Activated CD8-positive, alpha-beta memory T cell treated with anti-CD3 and anti-CD28 coated beads for 1 hour (primary cell): ENCODE measurements around the gene ARHGAP11B.
"Not testable (repeated sequence)": the region's sequence is repeated elsewhere in the genome, so short reads cannot be mapped to it uniquely, and the experiment has no call there.

Experiments
- DNase-seq, 2 donors: peaks; one replicate each; pipeline ENCODE4 v3.0.0-alpha.2; 2020; ENCODE audit warnings: low read depth in 1 of 2; ENCODE audit errors: extremely low read depth in 1 of 2

The ARHGAP11B gene

DNA sequence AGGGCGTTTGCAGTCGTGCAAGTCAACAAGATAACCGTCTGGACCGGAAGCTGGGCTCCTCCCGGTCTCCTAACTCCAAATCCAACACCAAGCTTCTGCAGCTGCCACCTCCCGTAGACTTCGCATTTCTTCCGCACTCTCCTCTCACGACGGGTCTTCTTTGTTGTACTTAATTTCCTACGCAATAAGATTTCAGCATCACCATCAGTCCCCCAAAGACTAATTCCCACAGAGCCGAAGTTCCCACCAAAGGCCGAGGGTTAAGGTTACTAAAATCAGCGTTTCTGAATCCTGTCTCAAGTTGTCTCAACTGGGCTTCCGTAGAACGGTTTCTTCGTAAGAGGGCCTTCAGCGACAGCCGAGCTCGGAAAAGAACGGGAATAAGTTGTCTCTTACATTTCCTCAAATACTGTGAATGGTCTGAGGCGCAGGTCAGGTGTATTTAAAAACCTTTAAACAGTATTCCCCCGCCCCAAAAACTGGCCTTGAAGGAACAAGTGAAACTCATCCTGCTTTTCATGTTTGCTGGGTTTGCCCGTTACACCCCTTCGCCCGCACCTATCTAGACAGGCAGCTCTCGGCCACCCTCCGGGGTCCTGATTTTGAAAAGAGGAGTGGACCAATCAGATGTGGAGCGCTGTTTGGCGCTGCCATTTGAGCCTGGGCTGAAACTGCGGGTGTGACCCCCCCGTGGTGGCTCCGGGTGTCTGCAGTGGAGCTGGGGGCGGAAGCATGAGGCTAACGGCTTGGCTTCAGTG is at the start of gene ARHGAP11B:
TSS of gene ARHGAP11B (plus strand) at position 693 of the 758 bp plus-strand sequence.
- DNase-seq: peak; percentile 84

GRCh38 chr15:30579394-30579970 is 46.4 kb upstream of the ARHGAP11B start:
- not testable (repeated sequence) for DNase-seq

GRCh38 chr15:30580716-30581115 is 45.2 kb upstream of the ARHGAP11B start:
- not testable (repeated sequence) for DNase-seq

- DNase-seq: not testable (repeated sequence)
These were observed 27.0 kb upstream of the ARHGAP11B start for GRCh38 chr15:30598953-30599352.

DNA sequence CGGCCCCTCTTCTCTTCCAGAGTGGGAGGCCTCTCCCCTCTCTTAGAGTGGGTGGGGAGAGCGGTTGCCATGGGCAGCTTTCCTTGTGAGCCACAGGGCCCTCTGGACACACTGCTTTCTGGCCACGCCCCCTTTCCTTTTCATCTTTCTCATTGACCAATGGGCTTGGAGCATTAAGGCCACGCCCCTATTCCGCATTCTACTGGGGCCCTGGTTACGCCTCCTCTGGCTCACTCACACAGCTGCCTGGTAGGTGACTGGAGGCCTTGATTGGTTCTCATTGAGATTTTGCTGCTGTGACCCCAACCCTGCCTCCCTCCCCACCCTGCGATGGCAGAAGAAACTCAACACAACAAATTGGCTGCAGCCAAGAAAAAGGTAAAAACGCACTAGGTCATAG is 22.1 kb upstream of the ARHGAP11B start, which contains the start of gene GOLGA8H:
TSS of gene GOLGA8H (plus strand) at position 233 of the 400 bp plus-strand sequence. CDS start at position 331, 98 bp downstream.
- DNase-seq: not testable (repeated sequence)

DNA sequence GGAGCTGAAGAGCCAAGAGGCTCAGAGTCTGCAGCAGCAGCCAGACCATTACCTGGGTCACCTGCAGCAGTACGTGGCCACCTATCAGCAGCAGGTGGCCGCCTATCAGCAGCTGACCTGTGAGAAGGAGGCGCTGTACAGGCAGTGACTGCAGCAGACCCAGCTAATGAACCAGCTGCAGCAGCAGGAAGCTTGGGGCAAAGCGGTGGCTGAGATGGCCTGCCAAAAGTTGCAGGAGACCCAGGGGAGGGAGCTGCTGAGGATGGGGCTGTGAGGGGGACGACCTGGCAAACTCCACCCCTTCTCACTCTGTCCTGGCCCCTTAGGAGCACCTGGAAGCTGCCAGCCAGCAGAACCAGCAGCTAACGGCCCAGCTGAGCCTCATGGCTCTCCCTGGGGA is 13.7 kb upstream of the ARHGAP11B start:
- not testable (repeated sequence) for DNase-seq

GRCh38 chr15:30621342-30621741 is 4.6 kb upstream of the ARHGAP11B start:
- not testable (repeated sequence) for DNase-seq

GRCh38 chr15:30626194-30626565 is 252 bp downstream of the ARHGAP11B start:
- DNase-seq: not testable (repeated sequence)

DNA sequence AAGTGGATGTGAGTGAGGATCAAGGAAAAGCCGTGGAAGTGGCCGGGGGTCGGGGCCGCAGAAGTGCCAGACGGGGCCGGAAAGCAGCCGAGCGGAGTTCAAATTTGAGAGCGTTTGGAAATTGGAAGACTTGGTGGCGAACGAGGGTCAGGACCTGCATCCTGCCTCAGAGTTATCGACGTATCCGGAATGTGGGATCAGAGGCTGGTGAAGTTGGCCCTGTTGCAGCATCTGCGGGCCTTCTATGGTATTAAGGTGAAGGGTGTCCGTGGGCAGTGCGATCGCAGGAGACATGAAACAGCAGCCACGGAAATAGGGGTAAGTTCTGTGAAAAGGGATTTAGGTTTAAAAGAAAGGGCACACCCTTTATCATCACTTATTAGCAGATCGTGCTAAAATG is 704 bp downstream of the ARHGAP11B start:
- not testable (repeated sequence) for DNase-seq

- DNase-seq: no peak
These were observed 24.3 kb downstream of the ARHGAP11B start for GRCh38 chr15:30650012-30650929.

- DNase-seq: not testable (repeated sequence)
These were observed 35.2 kb downstream of the ARHGAP11B start for GRCh38 chr15:30661154-30661553.

DNA sequence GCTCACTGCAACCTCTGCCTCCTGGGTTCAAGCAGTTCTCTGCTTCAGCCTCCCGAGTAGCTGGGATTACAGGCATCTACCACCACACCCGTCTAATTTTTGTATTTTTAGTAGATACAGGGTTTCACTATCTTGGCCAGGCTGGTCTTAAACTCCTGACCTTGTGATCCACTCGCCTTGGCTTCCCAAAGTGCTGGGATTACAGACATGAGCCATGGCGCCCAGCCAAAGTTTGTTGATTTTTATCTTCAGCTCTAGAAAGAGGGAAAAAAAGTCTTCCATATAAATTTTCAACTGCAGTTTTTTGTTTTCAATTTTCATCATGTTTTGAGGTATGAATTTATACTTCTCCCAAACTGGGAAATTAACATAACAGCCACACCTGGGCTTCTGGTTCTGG is 43.7 kb downstream of the ARHGAP11B start:
- not testable (repeated sequence) for DNase-seq

- no peak for DNase-seq
These were observed 44.1 kb downstream of the ARHGAP11B start for GRCh38 chr15:30670056-30670455.

DNA sequence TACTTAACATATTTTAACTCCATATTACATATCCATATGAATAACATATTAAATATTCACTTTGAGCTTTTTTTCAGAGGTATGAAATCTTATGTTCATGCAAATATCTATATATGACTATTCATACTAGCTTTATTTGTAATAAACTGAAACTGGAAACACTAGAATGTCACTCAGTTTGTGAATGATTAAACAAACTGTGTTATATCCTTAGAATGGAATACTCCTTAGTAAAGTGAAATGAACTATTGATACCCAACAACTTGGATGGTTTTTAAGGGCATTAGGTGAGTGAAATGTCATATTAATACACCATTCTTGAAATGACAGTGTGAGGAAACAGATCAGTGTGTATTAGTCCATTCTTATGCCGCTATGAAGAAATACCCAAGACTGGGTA is 45.4 kb downstream of the ARHGAP11B start:
- no peak for DNase-seq

- DNase-seq: no peak
These were observed 49.2 kb downstream of the ARHGAP11B start for GRCh38 chr15:30675126-30675525.

- not testable (repeated sequence) for DNase-seq
These were observed 50.0 kb downstream of the ARHGAP11B start for GRCh38 chr15:30675891-30676290.

DNA sequence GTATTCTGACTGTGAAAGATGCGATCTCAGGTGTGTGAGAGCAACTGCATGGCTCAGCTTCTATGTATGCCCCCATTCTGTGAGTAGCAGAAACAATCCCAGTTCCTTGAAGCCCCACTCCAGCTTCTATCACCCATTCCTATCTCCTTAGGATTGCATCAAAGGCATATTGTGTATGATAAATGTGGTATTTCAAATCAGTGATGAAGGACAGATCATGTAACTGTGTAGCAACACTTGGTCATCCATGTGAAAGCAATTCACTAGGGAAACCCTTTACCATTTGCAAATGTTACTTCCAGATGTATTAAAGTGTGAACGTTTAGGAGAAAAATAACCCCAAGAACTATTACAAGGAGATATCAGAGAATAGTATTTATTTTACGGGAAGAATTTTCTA is 55.1 kb downstream of the ARHGAP11B start:
- DNase-seq: not testable (repeated sequence)

DNA sequence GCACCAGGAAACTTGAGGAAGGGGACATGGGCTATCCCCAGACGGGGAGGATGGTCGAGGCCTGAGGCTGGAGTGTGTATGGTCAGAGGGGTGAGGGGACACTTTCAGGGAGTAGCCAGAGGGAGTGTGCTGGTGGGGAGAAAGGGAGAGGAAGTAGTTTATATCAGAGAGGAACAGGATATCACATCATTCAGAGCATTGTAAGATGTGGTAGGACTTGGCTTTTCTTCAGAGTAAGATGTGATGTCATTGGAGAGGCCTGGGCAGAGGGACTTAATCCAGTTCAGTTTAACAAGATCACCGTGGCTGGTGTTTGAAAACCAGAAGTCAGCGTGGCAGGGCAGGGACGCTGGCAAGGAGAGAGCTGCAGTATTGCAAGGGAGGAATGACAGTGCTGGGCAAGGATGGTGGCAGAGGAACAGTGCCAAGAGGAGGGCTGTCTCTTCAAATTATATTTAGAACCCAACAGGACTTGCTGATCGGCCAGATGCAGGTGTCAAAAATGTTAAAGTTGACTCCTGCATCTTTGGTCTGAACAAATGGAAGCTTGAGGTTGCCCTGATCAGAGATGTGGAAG is 59.9 kb downstream of the ARHGAP11B start:
- DNase-seq: not testable (repeated sequence)

GRCh38 chr15:30686651-30687050 is 60.7 kb downstream of the ARHGAP11B start:
- DNase-seq: not testable (repeated sequence)
